ENCODE measurements around the gene ZCCHC3.

ZCCHC3 gene

GRCh38 chr20:284172-284571 lies 13.2 kb upstream of the ZCCHC3 start:
- Histone ChIP-seq H3K4ac (ENCODE audit: low read depth, low read length) (no peak overlapping the region), H3K27me3 (ENCODE audit: insufficient read depth, low read length) (no peaks in the 10 kb centered on the region), H4K91ac (ENCODE audit: low read depth, low read length) (no peak overlapping the region), H3K4me1 (ENCODE audit: control insufficient read depth in 1 of 2, insufficient read depth in 2 of 2, low read length in 2 of 2) (no peaks in the 10 kb centered on the region), H2BK120ac (ENCODE audit: insufficient read depth, low read length, poor library complexity) (no peak overlapping the region), H2AFZ (ENCODE audit: insufficient read depth, low read length, poor library complexity) (no peak overlapping the region), H3K79me1 (ENCODE audit: low read length) (no peaks in the 10 kb centered on the region), H3K36me3 (ENCODE audit: control insufficient read depth in 1 of 2, insufficient read depth in 2 of 2, low read length in 2 of 2) (peaks cover 2 to 7% of the 10 kb centered on the region in 2 experiments), H3K79me2 (ENCODE audit: control insufficient read depth, insufficient read depth, low read length, poor library complexity) (no peaks in the 10 kb centered on the region), H3K18ac (ENCODE audit: low read length) (no peak overlapping the region), H3K14ac (ENCODE audit: low read length) (no peak overlapping the region), H3K23ac (ENCODE audit: low read length) (no peak overlapping the region), H3K4me3 (ENCODE audit: low read depth, low read length) (no peak overlapping the region), H2BK5ac (ENCODE audit: low read depth, low read length, poor library complexity) (no peak overlapping the region), H3K4me2 (ENCODE audit: low read length) (no peak overlapping the region), H4K12ac (ENCODE audit: low read depth, low read length) (no peak overlapping the region), H3K27ac (ENCODE audit: low read depth, low read length) (no peak overlapping the region), H2AK5ac (ENCODE audit: low read length) (no peak overlapping the region), H4K8ac (ENCODE audit: low read depth, low read length) (no peak overlapping the region), H2BK12ac (ENCODE audit: low read length) (no peak overlapping the region), H3K9ac (ENCODE audit: low read length) (no peak overlapping the region), H3K9me3 (ENCODE audit: insufficient read depth, low read depth, low read length) (no peaks in the 10 kb centered on the region)
- no CpG with 5 or more reads among the region's 3 CpGs for WGBS (ENCODE audit: extremely low coverage, insufficient coverage, insufficient read length)
- no peak for DNase-seq

- no peak overlapping the region for H3K14ac ChIP-seq (ENCODE audit: low read length)
- peaks cover under 1 to 6% of the 10 kb centered on the region in 2 experiments for H3K36me3 ChIP-seq (ENCODE audit: control insufficient read depth in 1 of 2, insufficient read depth in 2 of 2, low read length in 2 of 2)
- DNase-seq, result no peak
- peaks cover 0 to 8% of the 10 kb centered on the region in 2 experiments for H3K4me1 ChIP-seq (ENCODE audit: control insufficient read depth in 1 of 2, insufficient read depth in 2 of 2, low read length in 2 of 2)
- no peak overlapping the region for H4K91ac ChIP-seq (ENCODE audit: low read depth, low read length)
- no peak overlapping the region for H3K23ac ChIP-seq (ENCODE audit: low read length)
- H4K12ac ChIP-seq (ENCODE audit: low read depth, low read length), result no peak overlapping the region
- H2AFZ ChIP-seq (ENCODE audit: insufficient read depth, low read length, poor library complexity), result no peak overlapping the region
- no peak overlapping the region for H2BK5ac ChIP-seq (ENCODE audit: low read depth, low read length, poor library complexity)
- no peak overlapping the region for H3K4me3 ChIP-seq (ENCODE audit: low read depth, low read length)
- no peak overlapping the region for H3K18ac ChIP-seq (ENCODE audit: low read length)
- H3K27me3 ChIP-seq (ENCODE audit: insufficient read depth, low read length), result no peaks in the 10 kb centered on the region
- H3K27ac ChIP-seq (ENCODE audit: low read depth, low read length), result no peak overlapping the region
- H3K9me3 ChIP-seq (ENCODE audit: insufficient read depth, low read depth, low read length), result no peaks in the 10 kb centered on the region
- H3K4ac ChIP-seq (ENCODE audit: low read depth, low read length), result no peak overlapping the region
- no peak overlapping the region for H2BK12ac ChIP-seq (ENCODE audit: low read length)
- H2BK120ac ChIP-seq (ENCODE audit: insufficient read depth, low read length, poor library complexity), result no peak overlapping the region
- H4K8ac ChIP-seq (ENCODE audit: low read depth, low read length), result no peak overlapping the region
- no peak overlapping the region for H3K9ac ChIP-seq (ENCODE audit: low read length)
- H3K79me1 ChIP-seq (ENCODE audit: low read length), result peaks cover 3% of the 10 kb centered on the region
- WGBS (ENCODE audit: extremely low coverage, insufficient coverage, insufficient read length), result no CpG with 5 or more reads among the region's 2 CpGs
- H3K79me2 ChIP-seq (ENCODE audit: control insufficient read depth, insufficient read depth, low read length, poor library complexity), result peaks cover 3% of the 10 kb centered on the region
- no peak overlapping the region for H2AK5ac ChIP-seq (ENCODE audit: low read length)
- H3K4me2 ChIP-seq (ENCODE audit: low read length), result no peak overlapping the region
These were observed 10.9 kb upstream of the ZCCHC3 start for GRCh38 chr20:286508-286907.

DNA sequence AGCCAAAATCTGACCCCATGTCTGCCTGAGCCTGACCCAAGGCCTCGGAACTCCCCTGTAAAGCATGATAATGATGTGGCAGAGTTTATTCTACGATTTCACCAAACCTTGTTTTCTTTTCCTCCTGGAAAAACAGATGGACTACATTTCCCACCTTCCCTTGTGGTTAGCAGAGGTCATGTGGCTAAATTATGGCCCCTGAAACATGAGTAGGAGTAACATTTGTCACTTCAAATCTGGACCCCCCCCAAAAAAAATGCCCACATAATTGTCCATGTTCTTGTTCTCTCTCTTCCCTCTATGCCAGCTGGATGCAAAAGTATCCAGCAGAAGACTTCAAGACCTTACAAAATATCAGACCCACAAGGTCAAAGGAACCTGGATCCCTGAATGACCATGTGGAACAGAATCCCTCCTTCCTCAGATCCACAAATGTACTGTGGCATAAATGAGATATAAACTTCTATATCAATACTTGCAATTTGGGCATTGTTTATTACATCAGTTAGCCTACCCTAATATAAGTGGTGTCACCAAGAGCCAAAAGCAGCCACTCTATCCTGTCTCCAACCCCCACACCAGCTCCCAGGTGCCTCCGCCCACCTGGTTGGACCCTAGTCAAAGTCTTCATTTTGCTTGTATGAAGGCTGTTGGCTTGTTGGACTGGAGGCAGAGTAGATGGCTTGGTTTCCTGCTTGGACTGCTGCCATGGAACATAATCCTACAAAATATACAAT lies 8.2 kb upstream of the ZCCHC3 start:
- Histone ChIP-seq H3K79me2 (ENCODE audit: control insufficient read depth, insufficient read depth, low read length, poor library complexity) (peaks cover 3% of the 10 kb centered on the region), H3K4ac (ENCODE audit: low read depth, low read length) (no peak overlapping the region), H3K23ac (ENCODE audit: low read length) (no peak overlapping the region), H4K8ac (ENCODE audit: low read depth, low read length) (no peak overlapping the region), H2BK120ac (ENCODE audit: insufficient read depth, low read length, poor library complexity) (no peak overlapping the region), H3K14ac (ENCODE audit: low read length) (no peak overlapping the region), H4K91ac (ENCODE audit: low read depth, low read length) (no peak overlapping the region), H2BK5ac (ENCODE audit: low read depth, low read length, poor library complexity) (no peak overlapping the region), H3K79me1 (ENCODE audit: low read length) (peaks cover 3% of the 10 kb centered on the region), H2AFZ (ENCODE audit: insufficient read depth, low read length, poor library complexity) (no peak overlapping the region), H2AK5ac (ENCODE audit: low read length) (no peak overlapping the region), H3K27ac (ENCODE audit: low read depth, low read length) (no peak overlapping the region), H2BK12ac (ENCODE audit: low read length) (no peak overlapping the region), H3K4me1 (ENCODE audit: control insufficient read depth in 1 of 2, insufficient read depth in 2 of 2, low read length in 2 of 2) (peaks cover 0 to 8% of the 10 kb centered on the region in 2 experiments), H3K27me3 (ENCODE audit: insufficient read depth, low read length) (no peaks in the 10 kb centered on the region), H3K9me3 (ENCODE audit: insufficient read depth, low read depth, low read length) (no peaks in the 10 kb centered on the region), H4K12ac (ENCODE audit: low read depth, low read length) (no peak overlapping the region), H3K9ac (ENCODE audit: low read length) (no peak overlapping the region), H3K4me2 (ENCODE audit: low read length) (peak overlapping the region; percentile 77), H3K18ac (ENCODE audit: low read length) (no peak overlapping the region), H3K36me3 (ENCODE audit: control insufficient read depth in 1 of 2, insufficient read depth in 2 of 2, low read length in 2 of 2) (no peaks in the 10 kb centered on the region), H3K4me3 (ENCODE audit: low read depth, low read length) (no peak overlapping the region)
- DNase-seq, result no peak
- no CpG with 5 or more reads among the region's 3 CpGs for WGBS (ENCODE audit: extremely low coverage, insufficient coverage, insufficient read length)

GRCh38 chr20:289693-290083 lies 7.7 kb upstream of the ZCCHC3 start:
- Histone ChIP-seq H3K79me2 (ENCODE audit: control insufficient read depth, insufficient read depth, low read length, poor library complexity) (peaks cover 3% of the 10 kb centered on the region), H3K9me3 (ENCODE audit: insufficient read depth, low read depth, low read length) (no peaks in the 10 kb centered on the region), H3K9ac (ENCODE audit: low read length) (peak overlapping the region; percentile 95)

More at GRCh38 chr20:289693-290083, 7.7 kb upstream of the ZCCHC3 start:
- Histone ChIP-seq H2BK12ac (ENCODE audit: low read length) (no peak overlapping the region), H4K12ac (ENCODE audit: low read depth, low read length) (peak overlapping the region; percentile 88), H4K8ac (ENCODE audit: low read depth, low read length) (peak overlapping the region; percentile 90), H3K36me3 (ENCODE audit: control insufficient read depth in 1 of 2, insufficient read depth in 2 of 2, low read length in 2 of 2) (no peaks in the 10 kb centered on the region), H3K4me2 (ENCODE audit: low read length) (peak overlapping the region; percentile 77), H4K91ac (ENCODE audit: low read depth, low read length) (no peak overlapping the region), H3K4me1 (ENCODE audit: control insufficient read depth in 1 of 2, insufficient read depth in 2 of 2, low read length in 2 of 2) (peaks cover 0 to 8% of the 10 kb centered on the region in 2 experiments), H2AK5ac (ENCODE audit: low read length) (no peak overlapping the region), H3K18ac (ENCODE audit: low read length) (no peak overlapping the region), H2BK120ac (ENCODE audit: insufficient read depth, low read length, poor library complexity) (no peak overlapping the region), H3K14ac (ENCODE audit: low read length) (peak overlapping the region; percentile 68), H3K4me3 (ENCODE audit: low read depth, low read length) (peak overlapping the region; percentile 80), H3K27ac (ENCODE audit: low read depth, low read length) (no peak overlapping the region), H3K4ac (ENCODE audit: low read depth, low read length) (no peak overlapping the region), H2AFZ (ENCODE audit: insufficient read depth, low read length, poor library complexity) (peak overlapping the region; percentile 99), H3K23ac (ENCODE audit: low read length) (no peak overlapping the region), H3K27me3 (ENCODE audit: insufficient read depth, low read length) (no peaks in the 10 kb centered on the region), H3K79me1 (ENCODE audit: low read length) (peaks cover 3% of the 10 kb centered on the region), H2BK5ac (ENCODE audit: low read depth, low read length, poor library complexity) (no peak overlapping the region)
- WGBS (ENCODE audit: extremely low coverage, insufficient coverage, insufficient read length), result no CpG with 5 or more reads among the region's 2 CpGs
- no peak for DNase-seq

All from trophoblast cell (in vitro differentiated cells and primary cell).